Activated T-cell treated with anti-CD3 and anti-CD28 coated beads for 24 hours (primary cell): ENCODE measurements around the gene BRAT1.

Experiments
- DNase-seq: peaks from one replicate; pipeline ENCODE4 v3.0.0-alpha.2; 2020; ENCODE audit warnings: low read depth

The BRAT1 gene

DNA sequence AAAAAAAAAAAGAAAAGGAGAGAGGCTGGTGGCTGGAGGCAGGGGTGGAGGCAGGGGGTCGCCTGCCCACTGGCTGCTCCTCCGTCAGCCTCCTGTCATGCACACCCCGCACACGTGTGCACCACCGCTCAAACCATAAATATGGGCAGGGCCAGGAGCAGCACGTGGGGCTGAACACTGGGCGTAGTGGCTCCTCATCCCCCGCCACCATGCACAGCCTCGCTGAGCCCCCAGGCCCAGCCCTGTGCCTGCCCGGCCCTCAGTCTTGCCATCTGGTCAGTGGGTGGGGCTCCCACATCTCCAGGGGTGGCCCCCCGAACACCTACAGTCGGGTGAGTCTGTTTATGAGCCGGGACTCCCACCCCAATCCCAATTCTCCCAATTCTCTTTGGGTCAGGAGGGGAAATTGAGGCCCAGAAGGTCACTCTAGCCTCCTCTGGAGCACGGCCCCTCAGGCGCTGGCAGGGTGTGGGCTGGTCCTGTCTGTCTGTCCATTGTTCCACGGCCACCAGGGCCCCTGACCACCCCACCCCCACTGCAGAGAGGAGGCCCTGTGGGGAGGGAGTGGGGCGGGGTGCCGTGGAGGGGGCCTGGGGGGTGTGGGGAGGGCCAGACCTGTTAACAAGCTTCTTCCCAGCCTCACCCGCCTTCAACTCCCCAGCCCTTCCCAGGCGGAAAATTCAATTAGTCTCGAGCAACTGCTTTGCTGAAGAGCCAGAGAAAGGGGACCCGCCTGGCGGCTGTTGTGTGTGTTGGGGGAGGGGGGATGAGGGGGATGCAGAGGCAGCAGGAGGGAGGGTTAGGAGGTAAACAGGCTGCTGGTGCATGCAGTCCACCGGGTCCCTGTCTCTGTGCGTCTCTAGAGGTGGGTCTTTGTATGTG lies 59.7 kb downstream of the BRAT1 start:
- no peak for DNase-seq

DNA sequence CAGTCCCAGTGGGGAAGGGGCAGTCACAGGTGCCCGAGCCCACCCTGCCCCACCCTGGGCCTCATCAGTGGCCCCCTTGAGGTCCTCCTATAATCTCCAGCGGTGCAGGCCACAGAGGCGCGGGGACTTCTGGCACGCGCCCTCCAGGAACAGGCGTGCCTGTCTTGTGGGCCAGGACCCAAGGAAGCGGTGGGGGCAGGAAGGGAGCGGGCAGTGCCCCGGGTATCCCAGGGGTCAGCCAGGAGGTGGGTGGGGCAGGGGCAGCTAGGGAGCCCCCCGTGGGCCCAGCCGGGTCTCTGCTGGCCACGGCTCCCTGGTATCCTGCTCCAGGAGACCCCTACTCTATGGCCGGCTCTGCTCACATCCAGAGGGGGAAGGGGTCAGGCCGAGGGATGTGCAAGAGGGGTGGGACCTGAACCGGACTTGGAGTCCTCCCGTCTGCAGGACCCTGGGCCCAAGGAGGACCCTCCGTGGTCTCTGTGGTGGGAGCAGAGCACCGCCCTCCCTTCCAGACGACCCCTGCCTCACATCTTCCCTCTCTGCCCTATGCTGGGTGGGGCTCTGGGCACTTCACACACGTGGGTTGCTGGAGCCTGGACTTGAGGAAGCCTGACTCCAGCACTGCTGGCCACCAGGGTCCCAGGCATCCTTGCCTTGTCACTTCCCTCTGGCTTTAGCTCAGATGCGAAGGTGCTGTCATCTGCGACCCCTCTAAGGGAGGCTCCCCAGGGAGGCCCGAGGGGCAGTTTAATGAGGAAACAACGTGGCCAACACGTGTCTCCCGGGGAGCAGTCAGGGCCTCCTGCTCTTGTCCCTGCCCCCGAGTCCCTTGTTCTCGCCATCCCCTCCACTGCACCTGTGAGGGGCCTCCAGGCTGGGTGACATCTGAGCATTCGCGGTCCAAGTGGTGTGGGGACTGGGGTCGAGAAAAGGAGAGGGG lies 60.9 kb downstream of the BRAT1 start:
- DNase-seq, result no peak

DNA sequence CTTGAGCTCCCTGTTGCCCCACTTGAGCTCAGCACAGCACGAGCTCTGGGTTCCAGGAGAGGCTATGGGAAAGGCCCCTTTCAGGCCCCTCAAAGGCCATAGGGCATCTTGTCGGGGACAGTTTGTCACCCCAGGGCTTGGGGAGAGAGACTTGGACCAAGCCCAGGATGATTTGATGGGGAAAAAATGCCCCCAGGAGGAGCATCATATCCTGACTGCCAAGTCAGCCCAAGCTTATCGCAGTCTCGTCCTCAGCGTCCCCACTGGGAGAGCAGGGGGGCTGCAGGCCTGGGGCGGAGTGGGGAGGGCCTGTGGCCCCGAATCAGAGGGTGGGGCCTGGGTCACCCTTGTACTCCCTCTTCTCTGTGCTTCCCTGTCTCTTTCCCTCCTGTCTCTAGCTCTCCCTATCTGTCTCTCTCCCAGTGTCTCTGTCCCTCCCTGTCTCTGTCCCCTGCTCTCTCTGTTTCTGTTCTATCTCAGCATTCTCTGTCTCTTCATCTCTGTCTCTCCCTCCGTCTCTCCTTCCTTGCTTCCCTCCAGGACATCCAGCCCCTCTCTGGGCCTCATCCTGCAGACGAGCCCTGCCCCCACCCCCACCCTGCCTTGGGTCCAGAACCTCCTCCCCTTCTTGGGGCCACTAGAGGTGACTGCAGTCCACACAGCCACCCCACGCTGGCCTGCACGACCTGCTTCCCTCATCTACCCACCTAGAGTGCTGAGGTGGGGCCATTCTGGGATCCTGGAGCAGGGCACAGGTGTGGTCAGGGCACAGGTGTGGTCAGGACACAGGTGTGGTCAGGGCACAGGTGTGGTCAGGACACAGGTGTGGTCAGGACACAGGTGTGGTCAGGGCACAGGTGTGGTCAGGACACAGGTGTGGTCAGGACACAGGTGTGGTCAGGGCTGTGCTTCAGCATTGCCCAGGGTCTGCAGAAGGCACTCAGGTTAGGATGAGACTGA lies 61.8 kb downstream of the BRAT1 start:
- DNase-seq, result no peak

DNA sequence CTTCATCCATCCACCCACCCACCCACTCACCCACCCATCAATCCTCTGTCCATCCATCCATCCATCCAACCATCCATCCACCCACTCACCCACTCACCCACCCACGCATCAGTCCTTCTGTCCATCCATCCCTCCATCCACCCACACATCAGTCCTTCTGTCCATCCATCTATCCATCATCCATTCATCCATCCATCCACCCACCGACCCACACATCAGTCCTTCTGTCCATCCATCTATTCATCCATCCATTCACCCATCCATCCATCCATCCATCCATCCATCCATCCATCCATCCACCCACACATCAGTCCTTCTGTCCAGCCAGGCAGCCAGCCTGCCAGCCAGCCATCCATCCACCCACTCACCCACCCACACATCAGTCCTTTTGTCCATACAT lies 63.3 kb downstream of the BRAT1 start:
- no peak for DNase-seq

DNA sequence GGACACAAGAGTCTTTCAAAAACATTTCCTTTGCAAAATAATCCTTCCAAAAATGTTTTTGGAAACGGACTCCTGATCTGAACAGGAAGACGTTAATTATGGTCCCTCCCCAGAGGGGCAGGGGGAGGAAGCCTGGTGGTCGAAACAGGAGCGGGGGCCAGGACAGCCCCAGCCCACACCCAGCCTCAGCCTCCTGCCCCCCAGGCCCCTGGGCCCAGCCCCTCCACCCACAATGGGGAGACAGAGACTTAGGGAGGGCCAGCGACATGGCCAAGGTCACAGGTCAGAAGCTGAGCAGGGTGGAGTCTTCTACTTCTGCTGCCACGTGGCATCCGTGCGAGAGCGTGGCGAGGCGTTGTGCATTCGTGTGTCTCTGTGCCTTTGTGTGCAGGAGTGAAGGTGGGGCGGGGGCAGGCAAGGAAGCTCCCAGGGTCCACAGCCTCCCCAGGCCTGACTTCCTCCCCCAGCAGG lies 65.1 kb downstream of the BRAT1 start:
- no peak for DNase-seq

DNA sequence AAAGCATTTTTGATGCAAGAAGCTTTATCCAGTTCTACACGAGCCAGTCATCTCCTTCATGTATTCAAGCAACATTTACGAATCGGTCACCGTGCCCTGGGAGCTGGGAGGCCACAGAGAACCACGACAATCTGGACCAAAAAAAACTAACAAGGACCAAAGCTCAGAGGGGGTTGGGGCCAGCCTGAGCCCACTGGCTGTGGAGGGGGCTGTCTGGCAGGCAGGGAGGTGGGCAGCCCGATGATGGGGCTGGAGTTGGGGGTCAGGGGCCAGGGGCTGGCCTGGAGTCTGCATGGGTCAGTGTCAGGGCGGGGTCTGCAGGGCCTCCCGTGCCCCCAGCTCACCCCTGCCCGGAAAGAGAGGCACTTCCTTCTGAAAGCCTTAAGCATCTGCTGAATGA lies 66.6 kb downstream of the BRAT1 start:
- no peak for DNase-seq

DNA sequence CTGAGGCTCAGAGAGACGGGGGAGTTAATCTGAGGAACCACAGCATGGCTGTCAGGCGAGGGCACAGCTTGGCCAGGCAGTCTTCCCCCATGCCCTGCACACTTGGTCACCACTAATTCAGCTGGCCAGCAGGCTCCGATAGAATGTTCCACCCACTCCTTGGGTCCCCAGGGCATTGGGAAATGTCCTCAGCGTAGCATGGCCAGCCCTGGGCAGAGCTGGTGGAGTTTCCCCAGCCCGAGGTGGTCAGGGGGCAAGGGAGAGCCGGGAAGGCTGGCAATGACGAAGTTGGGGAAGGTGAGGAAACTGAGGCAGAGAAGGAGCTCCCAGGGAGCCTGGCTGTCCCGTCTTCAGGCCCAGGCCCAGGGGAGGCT lies 67.1 kb downstream of the BRAT1 start:
- no peak for DNase-seq
